ENCODE data around the gene PIK3CD. TPM values are rescaled to one million over a fixed set of nuclear protein-coding genes. Genes with fewer than 3 reads are reported as not detected.

PIK3CD gene
- total RNA-seq, 2 experiments from 2014 or later, result 152 to 158 TPM

DNA sequence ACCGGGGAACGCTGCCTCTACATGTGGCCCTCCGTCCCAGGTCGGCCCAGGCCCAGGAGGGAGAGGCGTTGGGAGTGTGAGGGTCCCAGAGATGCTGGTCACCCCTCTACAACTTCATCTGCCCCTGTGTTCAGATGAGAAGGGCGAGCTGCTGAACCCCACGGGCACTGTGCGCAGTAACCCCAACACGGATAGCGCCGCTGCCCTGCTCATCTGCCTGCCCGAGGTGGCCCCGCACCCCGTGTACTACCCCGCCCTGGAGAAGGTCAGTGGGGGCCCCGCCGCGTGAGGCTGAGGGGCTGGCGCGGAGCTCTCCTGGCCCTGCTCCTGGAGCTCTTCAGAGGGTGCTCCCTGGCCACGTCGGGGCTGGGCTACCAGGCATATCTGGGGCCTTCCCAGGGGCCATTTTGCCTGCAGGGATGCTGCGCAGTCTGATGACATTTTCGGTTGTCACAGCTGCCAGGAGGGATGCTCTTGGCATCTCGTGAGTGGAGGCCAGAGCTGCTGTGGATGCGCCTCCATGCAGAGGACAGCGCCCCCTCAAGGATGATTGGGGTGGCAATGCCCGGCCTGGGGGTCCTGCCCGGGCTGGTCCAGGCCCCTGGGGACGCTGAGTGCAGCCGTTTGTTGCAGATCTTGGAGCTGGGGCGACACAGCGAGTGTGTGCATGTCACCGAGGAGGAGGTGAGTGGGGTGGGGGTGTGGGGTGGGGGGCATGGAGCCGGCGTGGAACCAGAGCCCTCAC is 68.6 kb downstream of the PIK3CD start:
- Mint-ChIP-seq H3K9me3 (peaks cover 6% of the 10 kb centered on the region), H3K4me3 (peak overlapping the region; percentile 43), H3K27me3 (no peaks in the 10 kb centered on the region), H3K36me3 (ENCODE audit: low read depth) (peaks cover 90% of the 10 kb centered on the region), H3K4me1 (ENCODE audit: low read depth) (peaks cover 70% of the 10 kb centered on the region), H3K27ac (peak overlapping the region; percentile 77)
- CTCF ChIA-PET, result interaction anchor here (0.8 to 4.4 kb wide), 16 partner anchors 9 to 141 kb away, joined by 3 to 69 read pairs (median 5); no protein-coding TSS in a partner anchor
- TF ChIP-seq, protein P1, sequence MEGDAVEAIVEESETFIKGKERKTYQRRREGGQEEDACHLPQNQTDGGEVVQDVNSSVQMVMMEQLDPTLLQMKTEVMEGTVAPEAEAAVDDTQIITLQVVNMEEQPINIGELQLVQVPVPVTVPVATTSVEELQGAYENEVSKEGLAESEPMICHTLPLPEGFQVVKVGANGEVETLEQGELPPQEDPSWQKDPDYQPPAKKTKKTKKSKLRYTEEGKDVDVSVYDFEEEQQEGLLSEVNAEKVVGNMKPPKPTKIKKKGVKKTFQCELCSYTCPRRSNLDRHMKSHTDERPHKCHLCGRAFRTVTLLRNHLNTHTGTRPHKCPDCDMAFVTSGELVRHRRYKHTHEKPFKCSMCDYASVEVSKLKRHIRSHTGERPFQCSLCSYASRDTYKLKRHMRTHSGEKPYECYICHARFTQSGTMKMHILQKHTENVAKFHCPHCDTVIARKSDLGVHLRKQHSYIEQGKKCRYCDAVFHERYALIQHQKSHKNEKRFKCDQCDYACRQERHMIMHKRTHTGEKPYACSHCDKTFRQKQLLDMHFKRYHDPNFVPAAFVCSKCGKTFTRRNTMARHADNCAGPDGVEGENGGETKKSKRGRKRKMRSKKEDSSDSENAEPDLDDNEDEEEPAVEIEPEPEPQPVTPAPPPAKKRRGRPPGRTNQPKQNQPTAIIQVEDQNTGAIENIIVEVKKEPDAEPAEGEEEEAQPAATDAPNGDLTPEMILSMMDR (IDR thresholded peaks at IDR 0.05), result peak; percentile 29
- POLR2A ChIA-PET, result interaction anchor here (0.6 to 11.0 kb wide), 9 partner anchors 10 to 186 kb away, joined by 3 to 142 read pairs (median 9); no protein-coding TSS in a partner anchor
- DNase-seq, result no peak
- intact Hi-C loops (cut with micrococcal nuclease), result loop anchor here (5.0 kb wide), 2 partner anchors 63 to 93 kb away; no protein-coding TSS in a partner anchor
- no peak for ATAC-seq

DNA sequence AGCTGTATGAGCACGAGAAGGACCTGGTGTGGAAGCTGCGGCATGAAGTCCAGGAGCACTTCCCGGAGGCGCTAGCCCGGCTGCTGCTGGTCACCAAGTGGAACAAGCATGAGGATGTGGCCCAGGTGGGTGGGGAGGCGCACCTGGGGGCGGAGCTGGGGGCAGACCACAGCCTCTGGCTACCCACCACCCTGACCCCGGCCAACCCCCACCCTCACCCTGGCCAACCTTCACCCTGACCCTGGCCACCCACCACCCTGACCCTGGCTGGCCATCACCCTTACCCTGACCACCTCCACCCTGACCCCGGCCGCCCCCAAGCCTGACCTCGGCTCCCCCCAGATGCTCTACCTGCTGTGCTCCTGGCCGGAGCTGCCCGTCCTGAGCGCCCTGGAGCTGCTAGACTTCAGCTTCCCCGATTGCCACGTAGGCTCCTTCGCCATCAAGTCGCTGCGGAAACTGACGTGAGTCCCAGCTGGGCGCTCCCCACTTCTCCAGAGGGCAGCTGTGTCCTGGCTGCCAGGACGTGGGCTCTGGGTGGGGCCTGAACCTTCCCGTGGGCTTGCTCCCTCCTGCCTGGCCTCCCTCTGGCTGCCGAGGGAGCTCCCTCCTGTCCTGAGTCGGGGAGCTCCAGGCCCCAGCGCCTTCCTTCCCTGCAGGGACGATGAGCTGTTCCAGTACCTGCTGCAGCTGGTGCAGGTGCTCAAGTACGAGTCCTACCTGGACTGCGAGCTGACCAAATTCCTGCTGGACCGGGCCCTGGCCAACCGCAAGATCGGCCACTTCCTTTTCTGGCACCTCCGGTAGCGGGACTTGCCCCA is 69.5 kb downstream of the PIK3CD start:
- peaks cover 86% of the 10 kb centered on the region for H3K36me3 Mint-ChIP-seq (ENCODE audit: low read depth)
- H3K27me3 Mint-ChIP-seq, result no peaks in the 10 kb centered on the region
- peak overlapping the region; percentile 49 for H3K4me3 Mint-ChIP-seq
- ATAC-seq (no peak), DNase-seq (no peak)
- CTCF ChIA-PET, result interaction anchor here (0.7 to 4.4 kb wide), 29 partner anchors 8 to 221 kb away, joined by 3 to 69 read pairs (median 5); no protein-coding TSS in a partner anchor
- H3K9me3 Mint-ChIP-seq, result peaks cover 6% of the 10 kb centered on the region
- intact Hi-C loops (cut with micrococcal nuclease), result no loop called here
- H3K27ac Mint-ChIP-seq, result peak overlapping the region; percentile 63
- TF ChIP-seq, protein P1 (IDR thresholded peaks at IDR 0.05), result no peak
- peaks cover 67% of the 10 kb centered on the region for H3K4me1 Mint-ChIP-seq (ENCODE audit: low read depth)
- POLR2A ChIA-PET, result interaction anchor here (0.6 to 11.0 kb wide), 9 partner anchors 9 to 788 kb away, joined by 3 to 142 read pairs (median 9); no protein-coding TSS in a partner anchor

DNA sequence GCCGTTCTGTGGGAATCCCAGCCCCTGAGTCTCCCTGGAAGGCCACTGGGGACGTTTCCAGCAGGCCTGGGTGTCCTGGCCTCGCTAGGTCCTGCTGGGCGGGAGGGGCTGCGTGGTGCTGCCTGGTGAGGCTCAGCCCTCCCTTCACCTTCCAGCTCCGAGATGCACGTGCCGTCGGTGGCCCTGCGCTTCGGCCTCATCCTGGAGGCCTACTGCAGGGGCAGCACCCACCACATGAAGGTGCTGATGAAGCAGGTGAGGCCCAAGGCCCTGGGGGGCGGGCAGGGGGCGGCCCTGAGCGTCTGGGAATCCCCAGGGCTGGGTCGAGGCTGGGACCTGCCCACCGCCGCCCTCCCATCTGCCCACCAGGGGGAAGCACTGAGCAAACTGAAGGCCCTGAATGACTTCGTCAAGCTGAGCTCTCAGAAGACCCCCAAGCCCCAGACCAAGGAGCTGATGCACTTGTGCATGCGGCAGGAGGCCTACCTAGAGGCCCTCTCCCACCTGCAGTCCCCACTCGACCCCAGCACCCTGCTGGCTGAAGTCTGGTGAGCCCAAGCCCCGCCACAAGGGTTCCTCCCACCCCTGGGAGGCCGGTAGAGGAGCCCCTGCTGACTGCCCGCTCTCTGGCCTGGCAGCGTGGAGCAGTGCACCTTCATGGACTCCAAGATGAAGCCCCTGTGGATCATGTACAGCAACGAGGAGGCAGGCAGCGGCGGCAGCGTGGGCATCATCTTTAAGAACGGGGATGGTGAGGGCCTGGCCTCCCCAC is 70.3 kb downstream of the PIK3CD start:
- TF ChIP-seq, protein P1 (IDR thresholded peaks at IDR 0.05), result peak; percentile 83
- ATAC-seq, result peak; percentile 43
- Mint-ChIP-seq H3K9me3 (peaks cover 6% of the 10 kb centered on the region), H3K27me3 (no peaks in the 10 kb centered on the region), H3K4me1 (ENCODE audit: low read depth) (peaks cover 70% of the 10 kb centered on the region), H3K36me3 (ENCODE audit: low read depth) (peaks cover 83% of the 10 kb centered on the region), H3K4me3 (peak overlapping the region; percentile 49), H3K27ac (peak overlapping the region; percentile 63)
- CTCF ChIA-PET, result interaction anchor here (0.7 to 4.4 kb wide), 31 partner anchors 8 to 220 kb away, joined by 3 to 69 read pairs (median 4); no protein-coding TSS in a partner anchor
- peak; percentile 91 for DNase-seq
- intact Hi-C loops (cut with micrococcal nuclease), result no loop called here
- POLR2A ChIA-PET, result interaction anchor here (0.6 to 11.0 kb wide), 9 partner anchors 8 to 789 kb away, joined by 3 to 142 read pairs (median 9); no protein-coding TSS in a partner anchor

DNA sequence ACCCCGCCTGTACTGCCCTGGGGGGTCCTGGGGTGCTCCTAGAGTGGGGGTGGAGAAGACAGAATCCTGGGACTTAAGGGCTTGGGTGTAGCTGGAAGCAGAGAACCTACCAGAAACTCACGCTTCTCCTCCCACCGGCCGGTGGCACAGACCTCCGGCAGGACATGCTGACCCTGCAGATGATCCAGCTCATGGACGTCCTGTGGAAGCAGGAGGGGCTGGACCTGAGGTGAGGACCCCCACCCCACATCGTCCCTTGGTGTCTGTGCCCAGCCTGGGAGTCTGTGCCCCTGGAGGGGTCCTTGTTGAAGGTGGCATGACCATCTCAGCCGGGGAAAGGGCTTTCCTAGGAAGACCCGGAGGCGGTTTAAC is 70.8 kb downstream of the PIK3CD start:
- Mint-ChIP-seq H3K4me3 (no peak overlapping the region), H3K36me3 (ENCODE audit: low read depth) (peaks cover 83% of the 10 kb centered on the region), H3K9me3 (peaks cover 6% of the 10 kb centered on the region), H3K27ac (peak overlapping the region; percentile 20), H3K4me1 (ENCODE audit: low read depth) (peaks cover 72% of the 10 kb centered on the region), H3K27me3 (no peaks in the 10 kb centered on the region)
- ChIA-PET POLR2A (interaction anchor here (2.1 to 7.8 kb wide), 2 partner anchors 33 to 68 kb away, joined by 15 to 73 read pairs; no protein-coding TSS in a partner anchor), CTCF (interaction anchor here (0.6 to 4.4 kb wide), 17 partner anchors 11 to 220 kb away, joined by 3 to 69 read pairs (median 4); no protein-coding TSS in a partner anchor)
- intact Hi-C loops (cut with micrococcal nuclease), result no loop called here
- ATAC-seq, result no peak
- no peak for DNase-seq
- TF ChIP-seq, protein P1 (IDR thresholded peaks at IDR 0.05), result no peak
